HG02840 (cell line): Measurements from ENCODE around the gene AHCYL2.
"Not testable (repeated sequence)": the region's sequence is repeated elsewhere in the genome, so short reads cannot be mapped to it uniquely, and the experiment has no call there.

ENCODE experiments used
- ATAC-seq: cut with Tn5 transposase; IDR thresholded peaks from one replicate; pipeline ENCODE4 v1.9.1; 2021; ENCODE audit warnings: mild to moderate bottlenecking, moderate library complexity, moderate number of reproducible peaks; ENCODE audit not compliant: unreplicated experiment, low FRiP score

Gene AHCYL2

GRCh38 chr7:129281163-129281562, 56.3 kb downstream of the AHCYL2 start:
- no peak for ATAC-seq

DNA sequence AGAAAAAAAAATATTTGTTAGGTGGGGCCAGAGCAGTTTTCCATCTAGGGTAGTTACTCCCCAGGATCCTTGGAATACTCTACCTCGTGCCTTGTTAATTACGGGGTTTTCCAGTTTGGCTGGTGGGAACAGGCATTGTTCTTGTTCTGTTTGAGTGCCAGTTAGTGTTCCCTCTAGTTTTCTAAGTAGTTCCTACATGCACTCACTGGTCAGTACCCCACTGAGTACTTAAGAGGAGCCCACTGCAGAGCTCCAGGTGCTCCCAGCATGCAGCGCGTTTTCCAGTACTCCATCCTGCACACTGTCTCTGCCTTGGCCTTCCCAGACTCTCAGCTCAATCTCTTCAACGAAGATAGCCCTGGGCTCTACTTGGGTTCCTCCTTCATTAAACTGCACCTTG, 58.0 kb downstream of the AHCYL2 start:
- ATAC-seq = no peak

DNA sequence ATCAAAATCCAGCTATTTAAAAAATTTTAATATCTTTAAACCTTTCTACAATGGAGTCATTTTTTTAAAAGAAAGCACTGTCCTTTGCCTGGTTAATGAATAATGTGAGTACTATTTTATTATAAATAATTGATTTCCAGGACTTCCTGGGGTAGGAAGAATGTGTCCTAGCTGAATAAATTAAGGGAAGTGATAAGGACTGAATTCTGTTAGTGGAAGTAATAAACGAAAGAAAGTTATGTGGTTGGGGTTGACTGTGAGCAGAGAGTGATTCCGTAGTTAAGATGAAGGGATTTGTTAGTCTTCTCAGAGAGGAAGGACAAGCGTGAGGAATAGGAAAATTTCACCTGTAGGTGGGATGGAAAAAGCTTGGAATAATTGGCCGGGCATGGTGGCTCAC, 59.1 kb downstream of the AHCYL2 start:
- ATAC-seq = no peak

DNA sequence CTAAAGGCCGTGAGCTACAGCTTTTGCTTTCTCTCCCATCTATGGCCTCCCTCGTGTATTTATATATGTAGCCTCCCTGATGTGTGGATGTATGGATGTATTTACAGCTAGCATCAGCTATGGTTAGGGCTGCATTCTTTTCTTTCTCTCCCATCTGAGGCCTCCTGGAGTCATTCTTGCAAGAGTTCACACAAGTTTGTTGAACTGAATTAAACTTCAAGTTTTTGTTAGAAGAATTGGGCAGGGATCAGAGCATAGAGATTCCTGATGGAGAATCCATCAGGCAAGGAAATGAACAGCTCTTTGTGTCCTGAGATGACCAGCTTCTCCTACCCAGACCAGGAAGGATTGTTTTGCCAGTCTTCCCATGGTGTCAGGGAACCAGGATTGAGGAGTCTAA, 60.3 kb downstream of the AHCYL2 start:
- ATAC-seq = no peak

DNA sequence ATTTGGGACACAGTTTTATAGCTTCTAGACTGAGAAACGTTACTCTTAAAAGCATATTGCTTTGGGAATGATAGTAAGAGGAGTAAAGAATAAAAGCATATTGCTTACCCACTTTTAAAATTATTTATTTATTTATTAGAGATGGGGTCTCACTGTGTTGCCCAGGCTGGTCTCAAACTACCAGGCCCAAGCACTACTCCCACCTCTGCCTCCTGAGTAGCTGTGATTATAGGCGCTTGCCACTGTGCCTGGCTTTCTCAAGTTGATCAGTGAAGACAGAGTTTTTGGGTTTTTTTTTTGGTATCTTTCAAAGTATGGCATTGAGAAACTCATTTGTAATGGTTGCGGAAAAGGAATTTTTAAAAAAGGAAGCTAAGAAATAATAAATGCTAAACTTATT, 68.0 kb downstream of the AHCYL2 start:
- ATAC-seq = no peak

DNA sequence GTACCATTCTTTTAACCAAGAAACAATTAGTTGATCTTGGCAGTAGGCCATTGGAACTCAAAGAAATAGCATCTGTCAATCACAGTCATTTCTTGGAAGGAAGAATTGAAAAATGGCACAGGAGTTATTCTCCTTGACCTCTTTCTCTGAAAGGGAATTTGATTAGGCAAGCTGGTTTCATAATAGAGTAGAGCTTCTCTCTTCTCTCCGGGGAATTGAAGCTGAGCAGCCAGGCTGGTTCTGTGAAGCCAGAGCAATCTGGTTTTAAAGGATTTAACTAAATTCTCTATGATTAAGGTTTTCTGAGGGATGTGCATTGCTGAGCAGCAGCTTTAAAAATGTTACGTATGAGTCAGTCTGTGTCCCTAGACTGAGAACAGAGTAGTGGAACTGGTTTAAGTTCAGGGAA, 70.2 kb downstream of the AHCYL2 start:
- ATAC-seq = no peak

GRCh38 chr7:129298268-129298893, 73.6 kb downstream of the AHCYL2 start:
- no peak for ATAC-seq

DNA sequence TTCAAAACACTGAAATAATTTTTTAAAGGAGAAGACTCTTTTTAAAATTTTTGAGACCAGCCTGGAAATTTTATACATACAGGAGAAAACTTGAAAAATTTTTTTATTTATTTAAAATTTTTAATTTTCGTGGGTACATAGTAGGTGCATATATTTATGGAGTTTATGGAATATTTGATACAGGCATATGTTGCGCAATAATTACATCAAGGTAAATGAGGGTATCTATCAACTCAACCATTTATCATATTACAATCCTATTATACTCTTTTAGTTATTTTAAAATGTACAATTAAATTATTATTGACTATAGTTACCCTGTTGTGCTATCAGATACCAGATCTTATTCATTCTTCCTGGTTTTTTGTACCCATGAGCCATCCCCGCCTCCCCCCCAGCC, 75.1 kb downstream of the AHCYL2 start:
- ATAC-seq = no peak

GRCh38 chr7:129300299-129300698, 75.5 kb downstream of the AHCYL2 start:
- ATAC-seq = not testable (repeated sequence)

- ATAC-seq = no peak
These were observed 82.8 kb downstream of the AHCYL2 start for GRCh38 chr7:129307592-129307991.

GRCh38 chr7:129308047-129308446, 83.2 kb downstream of the AHCYL2 start:
- no peak for ATAC-seq

DNA sequence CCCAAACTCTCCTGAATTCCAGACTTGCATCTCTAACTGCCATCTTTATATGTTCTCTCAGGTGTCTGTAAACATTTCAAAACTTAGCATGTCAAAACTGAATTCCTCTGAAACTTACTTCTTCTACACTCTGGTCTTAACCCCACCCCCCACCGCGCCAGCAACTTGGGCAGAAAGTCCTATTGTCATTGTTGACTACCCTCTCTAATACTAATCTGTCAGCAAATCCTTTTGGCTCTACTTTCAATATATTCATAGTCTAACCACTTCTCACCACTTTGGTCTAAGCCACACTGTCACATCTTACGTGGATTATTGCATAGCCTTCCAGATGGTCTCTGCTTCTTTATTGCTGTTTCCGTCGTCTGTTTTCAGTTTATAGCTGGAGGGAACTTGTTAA, 86.6 kb downstream of the AHCYL2 start:
- ATAC-seq = no peak

DNA sequence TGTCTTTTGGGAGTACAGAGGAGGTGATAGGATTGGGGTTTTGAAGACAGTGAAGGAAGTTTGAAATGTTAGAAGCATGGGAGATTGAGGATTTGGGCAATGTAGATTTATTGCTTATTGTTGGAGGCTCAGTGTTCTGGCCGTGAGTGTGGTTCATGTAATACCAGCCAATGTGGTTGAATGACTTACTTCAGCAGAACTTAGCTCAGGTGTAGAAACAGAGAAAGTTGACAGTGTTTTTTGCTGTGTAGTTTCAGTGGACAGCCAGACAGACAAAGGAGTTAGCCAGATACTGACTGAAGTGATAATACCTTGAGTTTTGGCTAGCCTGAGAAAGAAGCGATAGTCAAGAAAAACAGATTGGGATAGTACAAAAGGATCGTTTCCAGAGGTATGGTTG, 88.5 kb downstream of the AHCYL2 start:
- ATAC-seq = no peak

- no peak for ATAC-seq
These were observed 91.1 kb downstream of the AHCYL2 start for GRCh38 chr7:129315960-129316359.

DNA sequence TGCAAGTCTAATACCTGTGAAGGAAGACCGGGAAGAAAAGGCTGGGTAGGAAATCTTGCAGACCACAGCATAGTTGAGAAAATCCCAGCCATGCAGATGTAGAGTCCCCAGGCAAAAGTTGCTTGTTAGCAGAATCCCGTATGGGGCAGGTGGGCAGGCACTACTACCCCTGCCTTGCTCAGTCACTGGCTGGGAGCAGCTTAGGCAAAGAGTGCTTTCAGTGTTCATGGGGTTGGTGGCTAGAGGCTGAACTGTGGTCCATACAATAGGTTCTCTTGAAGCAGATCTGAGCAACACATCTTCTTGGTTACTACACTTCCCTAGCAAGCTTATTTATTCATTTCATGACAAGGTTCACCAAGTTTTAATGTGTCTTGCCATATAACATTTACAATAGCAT, 92.6 kb downstream of the AHCYL2 start:
- no peak for ATAC-seq

- no peak for ATAC-seq
These were observed 102.2 kb downstream of the AHCYL2 start for GRCh38 chr7:129327076-129327475.

- ATAC-seq = no peak
These were observed 107.6 kb downstream of the AHCYL2 start for GRCh38 chr7:129332254-129333035.

- ATAC-seq = no peak
These were observed 109.6 kb downstream of the AHCYL2 start for GRCh38 chr7:129334473-129334872.

DNA sequence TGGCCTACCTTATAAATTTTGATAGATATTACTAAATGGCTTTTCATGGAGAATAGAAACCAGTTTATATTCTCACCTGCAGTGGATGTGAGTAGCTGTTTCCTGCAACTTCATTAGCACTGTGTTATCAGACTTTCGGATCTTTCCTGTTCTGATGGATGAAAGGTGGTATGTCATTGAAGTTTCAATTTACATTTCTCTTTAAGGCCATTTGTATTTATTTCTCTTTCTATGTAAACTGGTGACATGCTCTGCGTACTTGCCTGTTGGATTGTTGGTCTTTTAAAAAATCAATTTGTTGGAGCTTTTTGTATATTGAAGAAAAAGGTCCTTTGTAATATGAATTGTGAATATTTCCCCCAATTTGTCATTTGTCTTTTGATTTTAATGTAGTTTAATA, 113.6 kb downstream of the AHCYL2 start:
- ATAC-seq = no peak

GRCh38 chr7:129341212-129341611, 116.4 kb downstream of the AHCYL2 start:
- ATAC-seq = no peak

DNA sequence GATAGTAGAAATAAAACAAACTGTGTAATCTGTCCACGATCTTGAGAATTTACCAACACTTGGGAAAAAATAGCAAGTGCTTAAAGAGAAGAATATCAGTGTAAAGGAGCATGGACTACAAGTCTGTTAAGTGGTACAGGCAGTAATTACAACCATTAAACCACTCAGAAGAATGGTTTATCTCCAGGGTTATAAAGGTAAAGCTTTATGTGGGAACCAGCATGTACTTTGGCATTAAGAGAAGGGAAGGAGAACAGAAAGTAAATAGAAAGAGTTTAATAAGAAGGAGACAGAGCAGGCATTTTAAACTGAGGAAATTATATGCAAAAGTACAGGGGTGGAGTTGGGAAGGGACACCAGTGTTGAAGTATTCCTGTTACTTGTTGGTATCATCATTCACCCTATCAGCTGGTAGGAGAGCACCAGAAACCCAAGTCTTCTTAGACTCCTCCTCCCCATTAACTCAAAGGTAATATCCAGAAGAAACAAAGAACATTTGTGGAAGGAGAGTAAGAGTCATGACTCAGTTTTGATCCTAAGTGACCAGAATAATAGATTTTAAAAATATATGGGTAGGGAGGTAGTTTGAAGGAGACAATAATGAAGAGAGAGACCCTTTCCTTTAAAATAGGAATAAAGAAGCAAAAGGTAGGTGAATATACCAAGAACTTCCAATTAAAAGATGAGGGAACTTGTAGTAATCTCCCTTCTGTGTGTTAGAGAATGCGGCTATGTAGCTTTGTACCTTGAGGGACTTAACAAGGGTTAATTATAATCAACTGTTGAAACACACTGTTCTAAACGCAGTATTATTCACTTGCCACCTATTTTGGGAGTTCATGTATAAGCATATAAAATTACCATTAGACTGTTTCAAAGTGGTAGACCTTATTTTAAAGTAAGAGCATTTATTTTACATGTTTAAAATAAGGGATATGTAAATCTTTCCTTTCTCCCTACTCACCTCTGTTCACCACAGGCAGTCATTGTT, 117.3 kb downstream of the AHCYL2 start:
- ATAC-seq = no peak
